WTC11 (cell line): Measurements from ENCODE around the gene TMIE.

ENCODE experiments used
- CTCF ChIP-seq: fragments of 200-600 bp; IDR thresholded peaks from 2 replicates; pipeline ENCODE4 v1.8.0; 2022; ENCODE audit warnings: antibody characterized with exemption
- SMAD3 ChIP-seq: sonication (generic); formaldehyde crosslinking; IDR thresholded peaks from 2 replicates; pipeline ENCODE4 v1.8.0; 2022; ENCODE audit warnings: missing genetic modification reagents, mild to moderate bottlenecking, borderline replicate concordance
- USF2 ChIP-seq: sonication (generic); formaldehyde crosslinking; IDR thresholded peaks from 2 replicates; pipeline ENCODE4 v1.8.1; 2023; ENCODE audit warnings: mild to moderate bottlenecking, missing genetic modification reagents, moderate library complexity

- TF ChIP-seq SMAD3 (CRISPR knock-in tag) (no peak), USF2 (no peak), CTCF (no peak)
Measured at GRCh38 chr3:46661776-46662766, 39.1 kb upstream of the TMIE start.
